WTC11 (cell line): ENCODE data around the gene CENPN.

Experiments
- CTCF ChIP-seq: fragments of 200-600 bp; IDR thresholded peaks from 2 replicates; pipeline ENCODE4 v1.8.0; 2022; ENCODE audit warnings: antibody characterized with exemption
- E2F5 ChIP-seq: sonication (generic); formaldehyde crosslinking; IDR thresholded peaks from 2 replicates; pipeline ENCODE4 v1.8.1; 2022; ENCODE audit warnings: mild to moderate bottlenecking, moderate library complexity, missing genetic modification reagents
- USF2 ChIP-seq: sonication (generic); formaldehyde crosslinking; IDR thresholded peaks from 2 replicates; pipeline ENCODE4 v1.8.1; 2023; ENCODE audit warnings: mild to moderate bottlenecking, missing genetic modification reagents, moderate library complexity
- ZNF425 ChIP-seq: fragments of 250-450 bp; sonication (Bioruptor Pico); conservative IDR thresholded peaks from 2 replicates; pipeline ENCODE4 v1.9.0; 2021; ENCODE audit warnings: mild to moderate bottlenecking
- ZSCAN18 ChIP-seq: fragments of 250-450 bp; sonication (Bioruptor Pico); IDR thresholded peaks from 2 replicates; pipeline ENCODE4 v2.1.2; 2022; ENCODE audit warnings: mild to moderate bottlenecking, moderate library complexity

- TF ChIP-seq USF2 (no peak), ZNF425 (CRISPR knock-in tag) (no peak), CTCF (no peak), ZSCAN18 (CRISPR knock-in tag) (no peak), E2F5 (CRISPR knock-in tag) (no peak)
These were observed 16.4 kb upstream of the CENPN start for GRCh38 chr16:80990577-80990976.
